IPS-18a (cell line): ENCODE measurements around the gene BCAN.

Experiments used
- H3K27ac ChIP-seq: one replicate; pipeline ENCODE4 v1.5.1; 2013; ENCODE audit warnings: low read length
- H3K27me3 ChIP-seq: one replicate; pipeline ENCODE4 v1.6.1; 2013; ENCODE audit warnings: mild to moderate bottlenecking, low read length; ENCODE audit not compliant: control insufficient read depth, insufficient read depth
- H3K36me3 ChIP-seq: one replicate; pipeline ENCODE4 v1.6.1; 2013; ENCODE audit warnings: low read depth, low read length; ENCODE audit not compliant: control insufficient read depth
- H3K4me1 ChIP-seq: one replicate; pipeline ENCODE4 v1.6.1; 2013; ENCODE audit warnings: low read depth, low read length; ENCODE audit not compliant: control insufficient read depth
- H3K4me3 ChIP-seq: one replicate; pipeline ENCODE4 v1.5.1; 2013; ENCODE audit warnings: low read length
- H3K9ac ChIP-seq: one replicate; pipeline ENCODE4 v1.6.1; 2013; ENCODE audit warnings: mild to moderate bottlenecking, low read length, moderate library complexity
- H3K9me3 ChIP-seq: one replicate; pipeline ENCODE4 v1.6.1; 2013; ENCODE audit warnings: low read depth, low read length; ENCODE audit not compliant: control insufficient read depth

Gene BCAN, protein sequence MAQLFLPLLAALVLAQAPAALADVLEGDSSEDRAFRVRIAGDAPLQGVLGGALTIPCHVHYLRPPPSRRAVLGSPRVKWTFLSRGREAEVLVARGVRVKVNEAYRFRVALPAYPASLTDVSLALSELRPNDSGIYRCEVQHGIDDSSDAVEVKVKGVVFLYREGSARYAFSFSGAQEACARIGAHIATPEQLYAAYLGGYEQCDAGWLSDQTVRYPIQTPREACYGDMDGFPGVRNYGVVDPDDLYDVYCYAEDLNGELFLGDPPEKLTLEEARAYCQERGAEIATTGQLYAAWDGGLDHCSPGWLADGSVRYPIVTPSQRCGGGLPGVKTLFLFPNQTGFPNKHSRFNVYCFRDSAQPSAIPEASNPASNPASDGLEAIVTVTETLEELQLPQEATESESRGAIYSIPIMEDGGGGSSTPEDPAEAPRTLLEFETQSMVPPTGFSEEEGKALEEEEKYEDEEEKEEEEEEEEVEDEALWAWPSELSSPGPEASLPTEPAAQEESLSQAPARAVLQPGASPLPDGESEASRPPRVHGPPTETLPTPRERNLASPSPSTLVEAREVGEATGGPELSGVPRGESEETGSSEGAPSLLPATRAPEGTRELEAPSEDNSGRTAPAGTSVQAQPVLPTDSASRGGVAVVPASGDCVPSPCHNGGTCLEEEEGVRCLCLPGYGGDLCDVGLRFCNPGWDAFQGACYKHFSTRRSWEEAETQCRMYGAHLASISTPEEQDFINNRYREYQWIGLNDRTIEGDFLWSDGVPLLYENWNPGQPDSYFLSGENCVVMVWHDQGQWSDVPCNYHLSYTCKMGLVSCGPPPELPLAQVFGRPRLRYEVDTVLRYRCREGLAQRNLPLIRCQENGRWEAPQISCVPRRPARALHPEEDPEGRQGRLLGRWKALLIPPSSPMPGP

DNA sequence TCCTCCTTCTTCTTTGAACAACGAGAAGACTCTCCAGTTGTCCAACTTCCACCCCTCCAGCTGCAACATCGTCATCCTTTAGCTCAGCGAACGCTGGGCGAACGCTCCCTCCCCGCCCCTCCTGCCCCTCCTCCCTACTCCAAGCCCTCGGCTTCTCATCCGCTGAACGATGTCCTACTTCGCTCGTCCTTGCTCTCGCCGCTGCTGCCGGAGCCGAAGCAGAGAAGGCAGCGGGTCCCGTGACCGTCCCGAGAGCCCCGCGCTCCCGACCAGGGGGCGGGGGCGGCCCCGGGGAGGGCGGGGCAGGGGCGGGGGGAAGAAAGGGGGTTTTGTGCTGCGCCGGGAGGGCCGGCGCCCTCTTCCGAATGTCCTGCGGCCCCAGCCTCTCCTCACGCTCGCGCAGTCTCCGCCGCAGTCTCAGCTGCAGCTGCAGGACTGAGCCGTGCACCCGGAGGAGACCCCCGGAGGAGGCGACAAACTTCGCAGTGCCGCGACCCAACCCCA, at the start of gene BCAN:
Gene BCAN (plus strand): TSS at position 357 of the 504 bp plus-strand sequence. CDS start 3,938 bp downstream, outside the sequence.
- Histone ChIP-seq H3K4me3 (peak within 1 kb of the TSS; percentile 64), H3K36me3 (no peaks in the 10 kb centered on the region), H3K27me3 (peaks cover 70% of the 10 kb centered on the region), H3K9ac (peak within 1 kb of the TSS; percentile 2), H3K27ac (no peak within 1 kb of the TSS), H3K9me3 (no peaks in the 10 kb centered on the region), H3K4me1 (peaks cover 14% of the 10 kb centered on the region)

GRCh38 chr1:156592158-156592909, 49.6 kb upstream of the BCAN start:
- Histone ChIP-seq H3K4me1 (peaks cover 7% of the 10 kb centered on the region), H3K9me3 (no peaks in the 10 kb centered on the region), H3K9ac (peak overlapping the region; percentile 73), H3K36me3 (peaks cover 43% of the 10 kb centered on the region), H3K4me3 (peak overlapping the region; percentile 78), H3K27me3 (no peaks in the 10 kb centered on the region), H3K27ac (peak overlapping the region; percentile 60)

DNA sequence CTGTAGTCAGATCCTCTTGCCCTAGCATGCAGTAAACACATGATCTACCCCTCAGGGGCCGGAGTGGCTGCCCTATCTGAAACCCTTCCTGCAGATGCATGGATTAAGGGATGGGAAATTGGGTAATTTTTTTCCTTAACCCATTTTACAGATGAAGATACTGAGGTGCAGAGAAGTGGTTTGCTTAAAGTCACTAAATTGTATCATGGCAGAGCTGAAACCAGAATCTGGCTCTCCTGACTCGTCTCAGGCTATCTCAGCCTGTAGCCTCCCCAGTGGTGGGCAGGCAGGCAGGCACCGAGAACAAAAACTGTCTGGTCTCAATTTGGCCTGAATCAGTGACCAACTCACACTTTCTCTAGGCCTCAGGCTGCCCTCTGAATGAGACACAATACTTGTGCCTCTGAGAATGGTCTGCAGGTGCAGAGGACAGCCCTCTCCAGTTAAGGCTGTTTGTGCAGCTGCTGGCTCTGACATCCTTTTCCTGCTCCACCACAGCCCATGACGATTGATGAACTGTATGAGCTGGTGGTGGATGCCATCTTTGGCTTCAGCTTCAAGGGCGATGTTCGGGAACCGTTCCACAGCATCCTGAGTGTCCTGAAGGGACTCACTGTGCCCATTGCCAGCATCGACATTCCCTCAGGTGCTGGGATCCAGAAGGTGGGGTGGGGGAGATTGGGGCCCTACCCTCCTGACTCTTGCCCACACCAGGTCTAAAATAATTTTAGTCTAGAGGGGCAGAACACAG, 48.8 kb upstream of the BCAN start:
- Histone ChIP-seq H3K9me3 (no peaks in the 10 kb centered on the region), H3K9ac (no peak overlapping the region), H3K27ac (no peak overlapping the region), H3K27me3 (no peaks in the 10 kb centered on the region), H3K36me3 (peaks cover 50% of the 10 kb centered on the region), H3K4me1 (peaks cover 7% of the 10 kb centered on the region), H3K4me3 (peak overlapping the region; percentile 78)

DNA sequence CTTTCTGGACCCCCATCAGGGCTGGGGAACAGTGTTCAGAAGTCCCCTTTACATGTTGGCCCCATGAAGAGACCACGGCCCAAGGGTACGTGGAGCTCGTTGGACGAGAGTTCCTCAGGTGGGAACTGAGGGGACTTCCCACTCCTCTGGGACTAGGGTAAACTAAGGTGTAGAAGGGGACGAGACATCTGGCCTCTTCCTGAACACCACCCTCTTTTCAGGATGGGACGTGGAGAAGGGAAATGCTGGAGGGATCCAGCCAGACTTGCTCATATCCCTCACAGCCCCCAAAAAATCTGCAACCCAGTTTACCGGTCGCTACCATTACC, 48.3 kb upstream of the BCAN start:
- Histone ChIP-seq H3K4me3 (no peak overlapping the region), H3K27me3 (no peaks in the 10 kb centered on the region), H3K9me3 (no peaks in the 10 kb centered on the region), H3K9ac (no peak overlapping the region), H3K27ac (no peak overlapping the region), H3K36me3 (peaks cover 55% of the 10 kb centered on the region), H3K4me1 (peaks cover 7% of the 10 kb centered on the region)

DNA sequence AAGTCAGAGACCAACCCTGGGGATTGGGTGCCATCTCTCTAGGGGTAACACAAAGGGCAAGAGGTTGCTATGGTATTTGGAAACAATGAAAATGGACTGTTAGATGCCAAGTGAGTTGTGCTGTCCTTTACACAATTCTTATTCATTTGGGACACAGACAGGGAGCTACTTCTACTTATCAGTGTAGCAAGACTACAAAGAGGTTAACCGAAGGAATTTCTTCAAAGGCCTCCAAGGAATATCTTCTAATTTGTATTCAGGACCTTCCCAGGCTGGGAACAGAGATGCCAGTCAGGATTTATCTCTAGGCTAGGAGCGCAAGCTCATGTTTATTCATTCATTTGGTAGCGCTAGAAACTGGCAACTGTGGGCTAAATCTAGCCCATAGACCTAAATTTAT, 47.7 kb upstream of the BCAN start:
- Histone ChIP-seq H3K4me3 (no peak overlapping the region), H3K36me3 (peaks cover 60% of the 10 kb centered on the region), H3K27ac (no peak overlapping the region), H3K9me3 (no peaks in the 10 kb centered on the region), H3K4me1 (peaks cover 7% of the 10 kb centered on the region), H3K9ac (no peak overlapping the region), H3K27me3 (no peaks in the 10 kb centered on the region)

- H3K27ac ChIP-seq: no peak overlapping the region
Measured at GRCh38 chr1:156595016-156595415, 46.9 kb upstream of the BCAN start.

DNA sequence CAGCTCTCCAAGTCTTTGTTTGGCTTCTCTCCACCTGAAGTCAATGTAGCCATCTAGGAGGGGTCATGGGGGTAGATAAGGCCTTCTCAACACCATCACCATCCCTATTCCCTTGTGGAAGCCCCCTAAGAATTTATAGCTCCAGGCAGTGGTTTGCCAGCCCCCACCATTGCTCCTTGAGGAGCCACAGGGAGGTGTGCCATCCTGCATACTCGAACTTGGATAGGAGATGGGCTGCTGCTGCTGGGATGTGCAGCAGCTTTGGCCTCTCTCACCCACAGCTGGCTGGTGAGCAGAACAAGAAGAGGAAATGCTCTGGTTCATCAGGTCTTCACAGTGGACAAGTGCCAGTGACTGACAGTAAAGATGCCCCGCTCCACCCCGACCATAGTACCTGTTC, 45.5 kb upstream of the BCAN start:
- H3K9me3 ChIP-seq: no peaks in the 10 kb centered on the region
- no peaks in the 10 kb centered on the region for H3K4me1 ChIP-seq
- no peak overlapping the region for H3K9ac ChIP-seq
- no peak overlapping the region for H3K4me3 ChIP-seq
- no peaks in the 10 kb centered on the region for H3K27me3 ChIP-seq
- no peak overlapping the region for H3K27ac ChIP-seq
- peaks cover 60% of the 10 kb centered on the region for H3K36me3 ChIP-seq

More at GRCh38 chr1:156595016-156595415, 46.9 kb upstream of the BCAN start:
- Histone ChIP-seq H3K4me3 (no peak overlapping the region), H3K27me3 (no peaks in the 10 kb centered on the region), H3K36me3 (peaks cover 60% of the 10 kb centered on the region), H3K9ac (no peak overlapping the region), H3K4me1 (peaks cover 7% of the 10 kb centered on the region), H3K9me3 (no peaks in the 10 kb centered on the region)

DNA sequence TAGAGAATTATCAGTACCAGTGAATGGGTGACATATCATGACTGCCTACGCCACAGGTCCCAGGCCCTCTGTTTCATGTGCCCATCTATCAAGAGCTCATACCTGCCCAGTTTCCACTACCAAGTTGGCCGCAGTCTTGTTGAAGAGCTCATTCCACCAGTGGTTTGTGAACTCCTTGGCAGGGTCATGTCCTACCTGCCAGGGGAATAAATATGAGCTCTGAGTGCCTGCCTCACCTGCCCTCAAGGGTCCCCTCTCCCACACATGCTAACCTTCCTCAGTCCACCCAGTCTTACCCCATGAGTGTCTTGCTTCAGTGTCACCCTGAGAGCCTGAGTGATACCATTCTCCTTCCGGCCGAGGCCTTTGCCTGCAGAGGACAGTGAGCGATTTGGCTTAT, 43.8 kb upstream of the BCAN start:
- Histone ChIP-seq H3K4me1 (no peaks in the 10 kb centered on the region), H3K27ac (no peak overlapping the region), H3K36me3 (peaks cover 60% of the 10 kb centered on the region), H3K27me3 (no peaks in the 10 kb centered on the region), H3K4me3 (no peak overlapping the region), H3K9ac (no peak overlapping the region), H3K9me3 (no peaks in the 10 kb centered on the region)

DNA sequence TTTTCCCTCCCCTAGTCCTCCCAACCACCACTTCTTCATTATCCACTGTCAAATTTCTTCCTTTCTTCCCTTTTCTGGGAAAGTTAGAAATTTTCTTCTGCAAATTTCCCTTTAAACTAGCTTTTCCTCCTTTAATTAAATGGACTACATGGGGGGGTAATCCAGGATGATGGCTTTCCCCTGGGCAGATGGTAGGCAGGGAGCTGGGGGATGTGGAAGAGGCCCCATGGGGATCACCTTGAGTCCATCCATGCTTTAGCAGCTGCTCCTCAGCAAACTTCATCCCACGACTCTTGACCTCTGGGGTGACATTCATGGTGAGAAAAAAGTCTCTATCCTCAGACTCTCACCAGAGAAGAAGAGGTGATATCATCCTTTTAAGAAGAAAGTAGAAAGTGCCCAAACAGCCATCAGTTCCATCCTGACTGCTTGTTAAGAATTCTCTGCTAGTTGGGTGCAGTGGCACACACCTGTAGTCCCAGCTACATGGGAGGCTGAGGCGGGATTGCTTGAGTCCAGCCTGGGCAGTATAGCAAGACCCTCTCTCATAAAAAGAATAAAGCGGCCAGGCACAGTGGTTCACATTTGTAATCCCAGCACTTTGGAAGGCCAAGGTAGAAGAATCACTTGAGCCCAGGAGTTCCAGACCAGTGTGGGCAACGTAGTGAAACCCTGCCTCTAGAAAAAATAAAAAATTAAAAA, 43.0 kb upstream of the BCAN start:
- Histone ChIP-seq H3K27ac (no peak overlapping the region), H3K9ac (no peak overlapping the region), H3K27me3 (no peaks in the 10 kb centered on the region), H3K9me3 (no peaks in the 10 kb centered on the region), H3K4me1 (no peaks in the 10 kb centered on the region), H3K4me3 (no peak overlapping the region), H3K36me3 (peaks cover 52% of the 10 kb centered on the region)

DNA sequence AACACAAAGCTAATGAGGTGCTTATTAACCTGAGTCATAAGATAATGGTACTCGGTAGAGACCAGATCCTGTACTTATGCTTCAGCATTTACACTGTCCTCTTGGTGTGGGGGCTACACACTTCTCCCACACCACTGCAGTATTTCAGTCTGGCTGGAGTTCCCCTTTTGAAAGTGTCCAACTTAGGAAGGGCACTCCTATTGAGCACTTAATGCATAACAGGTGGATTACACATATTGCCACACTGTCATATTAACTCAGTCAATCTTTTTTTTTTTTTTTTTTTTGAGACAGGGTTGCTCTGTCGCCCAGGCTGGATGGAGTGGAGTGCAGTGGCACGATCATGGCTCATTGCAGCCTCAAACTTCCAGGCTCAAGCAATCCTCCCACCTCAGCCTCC, 42.1 kb upstream of the BCAN start:
- H3K27ac ChIP-seq: no peak overlapping the region

More for the DNA sequence above, 42.1 kb upstream of the BCAN start:
- Histone ChIP-seq H3K27me3 (no peaks in the 10 kb centered on the region), H3K9ac (no peak overlapping the region), H3K9me3 (no peaks in the 10 kb centered on the region), H3K4me3 (peak overlapping the region; percentile 99), H3K36me3 (peaks cover 43% of the 10 kb centered on the region), H3K4me1 (no peaks in the 10 kb centered on the region)
